Measurements from ENCODE around the gene S100A7A.

Gene S100A7A

GRCh38 chr1:153428791-153429190 lies 12.5 kb downstream of the S100A7A start:
- H3K9ac ChIP-seq (ENCODE audit: insufficient read length, low read depth) = no peak overlapping the region
- H3K27me3 ChIP-seq (ENCODE audit: insufficient read depth, insufficient read length) = peaks cover 16% of the 10 kb centered on the region
- no peak overlapping the region for H3K4me3 ChIP-seq (ENCODE audit: insufficient read length, low read depth)
- no peaks in the 10 kb centered on the region for H3K36me3 ChIP-seq (ENCODE audit: insufficient read depth, insufficient read length, low read length)
- H3K9me3 ChIP-seq (ENCODE audit: insufficient read depth, low read length) = no peaks in the 10 kb centered on the region
- TF ChIP-seq ZNF274 (IDR thresholded peaks at IDR 0.05; ENCODE audit: low read depth, low read length) = no peak
- no peak for DNase-seq (ENCODE audit: low read depth, low spot score)
- no peaks in the 10 kb centered on the region for H3K4me1 ChIP-seq (ENCODE audit: insufficient read depth, insufficient read length)

- Histone ChIP-seq H3K36me3 (ENCODE audit: insufficient read depth, insufficient read length, low read length) (no peaks in the 10 kb centered on the region), H3K9ac (ENCODE audit: insufficient read length, low read depth) (no peak overlapping the region), H3K27me3 (ENCODE audit: insufficient read depth, insufficient read length) (peaks cover 11% of the 10 kb centered on the region), H3K4me1 (ENCODE audit: insufficient read depth, insufficient read length) (no peaks in the 10 kb centered on the region), H3K9me3 (ENCODE audit: insufficient read depth, low read length) (no peaks in the 10 kb centered on the region), H3K4me3 (ENCODE audit: insufficient read length, low read depth) (no peak overlapping the region)
- TF ChIP-seq YY1 (IDR thresholded peaks at IDR 0.05; ENCODE audit: insufficient read depth, insufficient read length) = no peak
- TF ChIP-seq ZNF274 (IDR thresholded peaks at IDR 0.05; ENCODE audit: low read depth, low read length) = no peak
- no peak for TF ChIP-seq SUZ12 (IDR thresholded peaks at IDR 0.05; ENCODE audit: extremely low read depth, insufficient read depth, insufficient read length)
- DNase-seq (ENCODE audit: low read depth, low spot score) = no peak
Observed at GRCh38 chr1:153429266-153430165, 13.2 kb downstream of the S100A7A start.

GRCh38 chr1:153430166-153430553 lies 13.8 kb downstream of the S100A7A start:
- Histone ChIP-seq H3K9ac (ENCODE audit: insufficient read length, low read depth) (no peak overlapping the region), H3K4me3 (ENCODE audit: insufficient read length, low read depth) (no peak overlapping the region), H3K4me1 (ENCODE audit: insufficient read depth, insufficient read length) (no peaks in the 10 kb centered on the region), H3K27me3 (ENCODE audit: insufficient read depth, insufficient read length) (peaks cover 4% of the 10 kb centered on the region), H3K36me3 (ENCODE audit: insufficient read depth, insufficient read length, low read length) (no peaks in the 10 kb centered on the region), H3K9me3 (ENCODE audit: insufficient read depth, low read length) (no peaks in the 10 kb centered on the region)
- no peak for DNase-seq (ENCODE audit: low read depth, low spot score)
- TF ChIP-seq YY1 (IDR thresholded peaks at IDR 0.05; ENCODE audit: insufficient read depth, insufficient read length) (no peak), ZNF274 (IDR thresholded peaks at IDR 0.05; ENCODE audit: low read depth, low read length) (no peak), SUZ12 (IDR thresholded peaks at IDR 0.05; ENCODE audit: extremely low read depth, insufficient read depth, insufficient read length) (no peak)

GRCh38 chr1:153430561-153430960 lies 14.2 kb downstream of the S100A7A start:
- Histone ChIP-seq H3K9me3 (ENCODE audit: insufficient read depth, low read length) (no peaks in the 10 kb centered on the region), H3K36me3 (ENCODE audit: insufficient read depth, insufficient read length, low read length) (no peaks in the 10 kb centered on the region), H3K4me3 (ENCODE audit: insufficient read length, low read depth) (no peak overlapping the region), H3K4me1 (ENCODE audit: insufficient read depth, insufficient read length) (no peaks in the 10 kb centered on the region), H3K9ac (ENCODE audit: insufficient read length, low read depth) (no peak overlapping the region), H3K27me3 (ENCODE audit: insufficient read depth, insufficient read length) (peaks cover 4% of the 10 kb centered on the region)
- DNase-seq (ENCODE audit: low read depth, low spot score) = no peak
- no peak for TF ChIP-seq YY1 (IDR thresholded peaks at IDR 0.05; ENCODE audit: insufficient read depth, insufficient read length)
- no peak for TF ChIP-seq SUZ12 (IDR thresholded peaks at IDR 0.05; ENCODE audit: extremely low read depth, insufficient read depth, insufficient read length)
- no peak for TF ChIP-seq ZNF274 (IDR thresholded peaks at IDR 0.05; ENCODE audit: low read depth, low read length)

- H3K36me3 ChIP-seq (ENCODE audit: insufficient read depth, insufficient read length, low read length) = no peaks in the 10 kb centered on the region
- H3K9me3 ChIP-seq (ENCODE audit: insufficient read depth, low read length) = no peaks in the 10 kb centered on the region
- no peak overlapping the region for H3K9ac ChIP-seq (ENCODE audit: insufficient read length, low read depth)
- no peak for TF ChIP-seq ZNF274 (IDR thresholded peaks at IDR 0.05; ENCODE audit: low read depth, low read length)
- TF ChIP-seq YY1 (IDR thresholded peaks at IDR 0.05; ENCODE audit: insufficient read depth, insufficient read length) = no peak
- no peak for TF ChIP-seq SUZ12 (IDR thresholded peaks at IDR 0.05; ENCODE audit: extremely low read depth, insufficient read depth, insufficient read length)
- H3K4me1 ChIP-seq (ENCODE audit: insufficient read depth, insufficient read length) = no peaks in the 10 kb centered on the region
- no peak overlapping the region for H3K4me3 ChIP-seq (ENCODE audit: insufficient read length, low read depth)
- no peak for DNase-seq (ENCODE audit: low read depth, low spot score)
- H3K27me3 ChIP-seq (ENCODE audit: insufficient read depth, insufficient read length) = no peaks in the 10 kb centered on the region
Observed at GRCh38 chr1:153431002-153431401, 14.7 kb downstream of the S100A7A start.

GRCh38 chr1:153431427-153431826 lies 15.1 kb downstream of the S100A7A start:
- DNase-seq (ENCODE audit: low read depth, low spot score) = no peak
- TF ChIP-seq YY1 (IDR thresholded peaks at IDR 0.05; ENCODE audit: insufficient read depth, insufficient read length) = no peak
- no peak for TF ChIP-seq ZNF274 (IDR thresholded peaks at IDR 0.05; ENCODE audit: low read depth, low read length)
- TF ChIP-seq SUZ12 (IDR thresholded peaks at IDR 0.05; ENCODE audit: extremely low read depth, insufficient read depth, insufficient read length) = no peak
- Histone ChIP-seq H3K9ac (ENCODE audit: insufficient read length, low read depth) (no peak overlapping the region), H3K27me3 (ENCODE audit: insufficient read depth, insufficient read length) (no peaks in the 10 kb centered on the region), H3K4me3 (ENCODE audit: insufficient read length, low read depth) (no peak overlapping the region), H3K9me3 (ENCODE audit: insufficient read depth, low read length) (no peaks in the 10 kb centered on the region), H3K36me3 (ENCODE audit: insufficient read depth, insufficient read length, low read length) (no peaks in the 10 kb centered on the region), H3K4me1 (ENCODE audit: insufficient read depth, insufficient read length) (no peaks in the 10 kb centered on the region)

- H3K9ac ChIP-seq (ENCODE audit: insufficient read length, low read depth) = no peak overlapping the region
- DNase-seq (ENCODE audit: low read depth, low spot score) = no peak
- H3K9me3 ChIP-seq (ENCODE audit: insufficient read depth, low read length) = no peaks in the 10 kb centered on the region
- H3K4me3 ChIP-seq (ENCODE audit: insufficient read length, low read depth) = no peak overlapping the region
- no peaks in the 10 kb centered on the region for H3K4me1 ChIP-seq (ENCODE audit: insufficient read depth, insufficient read length)
- no peak for TF ChIP-seq SUZ12 (IDR thresholded peaks at IDR 0.05; ENCODE audit: extremely low read depth, insufficient read depth, insufficient read length)
- no peak for TF ChIP-seq ZNF274 (IDR thresholded peaks at IDR 0.05; ENCODE audit: low read depth, low read length)
- no peak for TF ChIP-seq YY1 (IDR thresholded peaks at IDR 0.05; ENCODE audit: insufficient read depth, insufficient read length)
- H3K27me3 ChIP-seq (ENCODE audit: insufficient read depth, insufficient read length) = no peaks in the 10 kb centered on the region
- H3K36me3 ChIP-seq (ENCODE audit: insufficient read depth, insufficient read length, low read length) = no peaks in the 10 kb centered on the region
Observed at GRCh38 chr1:153431928-153432327, 15.6 kb downstream of the S100A7A start.

All from NT2/D1 (cell line).